GM18507 (cell line): ENCODE measurements around the gene PWWP2A.
"Not testable (repeated sequence)": the region's sequence is repeated elsewhere in the genome, so short reads cannot be mapped to it uniquely, and the experiment has no call there.

ENCODE experiments used
- DNase-seq: peaks from one replicate; pipeline ENCODE4 v3.0.0; 2011; ENCODE audit warnings: low read depth; ENCODE audit not compliant: insufficient read length; ENCODE audit errors: extremely low spot score
- FAIRE-seq: peaks from 2 replicates; lab custom pipeline; 2011; peaks lifted over from hg19 to GRCh38; lab: Jason Lieb, UNC

Gene PWWP2A, protein sequence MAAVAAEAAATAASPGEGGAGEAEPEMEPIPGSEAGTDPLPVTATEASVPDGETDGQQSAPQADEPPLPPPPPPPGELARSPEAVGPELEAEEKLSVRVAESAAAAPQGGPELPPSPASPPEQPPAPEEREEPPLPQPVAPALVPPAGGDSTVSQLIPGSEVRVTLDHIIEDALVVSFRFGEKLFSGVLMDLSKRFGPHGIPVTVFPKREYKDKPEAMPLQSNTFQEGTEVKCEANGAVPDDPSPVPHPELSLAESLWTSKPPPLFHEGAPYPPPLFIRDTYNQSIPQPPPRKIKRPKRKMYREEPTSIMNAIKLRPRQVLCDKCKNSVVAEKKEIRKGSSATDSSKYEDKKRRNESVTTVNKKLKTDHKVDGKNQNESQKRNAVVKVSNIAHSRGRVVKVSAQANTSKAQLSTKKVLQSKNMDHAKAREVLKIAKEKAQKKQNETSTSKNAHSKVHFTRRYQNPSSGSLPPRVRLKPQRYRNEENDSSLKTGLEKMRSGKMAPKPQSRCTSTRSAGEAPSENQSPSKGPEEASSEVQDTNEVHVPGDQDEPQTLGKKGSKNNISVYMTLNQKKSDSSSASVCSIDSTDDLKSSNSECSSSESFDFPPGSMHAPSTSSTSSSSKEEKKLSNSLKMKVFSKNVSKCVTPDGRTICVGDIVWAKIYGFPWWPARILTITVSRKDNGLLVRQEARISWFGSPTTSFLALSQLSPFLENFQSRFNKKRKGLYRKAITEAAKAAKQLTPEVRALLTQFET

GRCh38 chr5:160119142-160119904 lies at the start of gene PWWP2A:
PWWP2A (minus strand) TSS chr5:160119450; CDS start chr5:160119388, 62 bp downstream.
- FAIRE-seq = peak; percentile 100
- DNase-seq = peak; percentile 89

GRCh38 chr5:160167624-160168165 lies 48.4 kb upstream of the PWWP2A start:
- DNase-seq = no peak
- FAIRE-seq = no peak

DNA sequence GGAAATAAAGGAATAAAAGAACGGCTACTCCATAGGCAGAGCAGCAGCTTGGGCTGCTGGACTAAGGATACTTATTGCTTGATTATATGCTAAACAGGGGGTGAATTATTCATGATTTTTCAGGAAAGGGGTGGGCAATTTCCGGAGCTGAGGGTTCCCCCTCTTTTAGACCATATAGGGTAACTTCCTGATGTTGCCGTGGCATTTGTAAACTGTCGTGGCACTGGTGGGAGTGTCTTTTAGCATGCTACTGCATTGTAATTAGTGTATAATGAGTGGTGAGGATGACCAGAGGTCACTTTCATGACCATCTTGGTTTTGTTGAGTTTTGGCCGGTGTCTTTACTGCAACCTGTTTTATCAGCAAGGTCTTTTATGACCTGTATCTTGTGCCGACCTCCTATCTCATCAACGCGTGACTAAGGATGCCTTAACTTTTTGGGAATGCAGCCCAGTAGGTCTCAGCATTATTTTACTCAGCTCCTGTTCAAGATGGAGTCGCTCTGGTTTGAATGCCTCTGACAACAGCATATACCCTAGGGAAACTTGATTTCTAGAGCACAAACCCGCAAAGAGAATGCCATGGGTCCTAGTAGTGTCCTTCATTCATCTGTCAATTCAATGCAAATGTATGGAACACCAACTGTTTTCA lies 47.8 kb upstream of the PWWP2A start:
- DNase-seq (no peak), FAIRE-seq (no peak)

- DNase-seq (no peak), FAIRE-seq (no peak)
These were observed 47.1 kb upstream of the PWWP2A start for GRCh38 chr5:160166069-160166972.

GRCh38 chr5:160165137-160166068 lies 46.2 kb upstream of the PWWP2A start:
- no peak for FAIRE-seq

GRCh38 chr5:160162910-160163309 lies 43.7 kb upstream of the PWWP2A start:
- DNase-seq (no peak), FAIRE-seq (no peak)

More at GRCh38 chr5:160165137-160166068, 46.2 kb upstream of the PWWP2A start:
- no peak for DNase-seq

- no peak for DNase-seq
- FAIRE-seq = no peak
These were observed 42.4 kb upstream of the PWWP2A start for GRCh38 chr5:160161626-160162025.

DNA sequence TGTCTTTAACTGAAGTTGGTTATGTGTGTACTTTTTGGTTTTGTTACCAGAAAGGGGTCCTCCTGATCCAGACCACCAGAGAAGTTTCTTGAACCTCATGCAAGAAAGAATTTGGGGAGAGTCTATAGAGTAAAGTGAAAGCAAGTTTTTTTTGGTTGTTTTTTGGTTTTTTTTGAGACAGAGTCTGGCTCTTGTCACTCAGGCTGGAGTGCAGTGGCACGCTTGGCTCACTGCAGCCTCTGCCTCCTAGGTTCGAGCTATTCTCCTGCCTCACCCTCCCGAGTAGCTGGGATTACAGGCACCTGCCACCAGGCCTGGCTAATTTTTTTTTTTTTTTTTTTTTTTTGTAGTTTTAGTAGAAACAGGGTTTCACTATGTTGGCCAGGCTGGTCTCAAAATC lies 41.6 kb upstream of the PWWP2A start:
- FAIRE-seq, DNase-seq: not testable (repeated sequence)

- FAIRE-seq = peak; percentile 74
These were observed 40.9 kb upstream of the PWWP2A start for GRCh38 chr5:160159991-160160792.

GRCh38 chr5:160158087-160158486 lies 38.8 kb upstream of the PWWP2A start:
- FAIRE-seq (no peak), DNase-seq (no peak)

More at GRCh38 chr5:160159991-160160792, 40.9 kb upstream of the PWWP2A start:
- no peak for DNase-seq

- DNase-seq (no peak), FAIRE-seq (no peak)
These were observed 35.9 kb upstream of the PWWP2A start for GRCh38 chr5:160155017-160155750.

DNA sequence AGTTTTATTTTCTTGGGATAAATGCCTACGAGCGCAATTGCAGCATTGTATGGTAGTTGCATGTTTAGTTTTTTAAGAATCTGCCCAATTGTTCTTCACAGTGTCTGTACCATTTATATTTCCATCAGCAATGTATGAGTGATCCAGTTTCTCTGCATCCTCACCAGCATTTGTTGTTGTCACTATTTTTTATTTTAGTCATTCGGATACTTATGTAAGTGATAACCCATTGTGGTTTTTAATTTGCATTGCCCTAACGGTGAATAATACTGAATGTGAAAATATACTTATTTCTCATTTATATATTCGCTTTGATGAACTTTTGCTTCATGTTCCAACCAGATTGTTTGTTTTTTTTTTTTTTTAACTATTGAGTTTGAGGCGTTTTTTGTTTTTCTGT lies 33.7 kb upstream of the PWWP2A start:
- no peak for DNase-seq

GRCh38 chr5:160152287-160152686 lies 33.0 kb upstream of the PWWP2A start:
- DNase-seq (no peak), FAIRE-seq (no peak)

More for the DNA sequence above, 33.7 kb upstream of the PWWP2A start:
- peak; percentile 21 for FAIRE-seq

DNA sequence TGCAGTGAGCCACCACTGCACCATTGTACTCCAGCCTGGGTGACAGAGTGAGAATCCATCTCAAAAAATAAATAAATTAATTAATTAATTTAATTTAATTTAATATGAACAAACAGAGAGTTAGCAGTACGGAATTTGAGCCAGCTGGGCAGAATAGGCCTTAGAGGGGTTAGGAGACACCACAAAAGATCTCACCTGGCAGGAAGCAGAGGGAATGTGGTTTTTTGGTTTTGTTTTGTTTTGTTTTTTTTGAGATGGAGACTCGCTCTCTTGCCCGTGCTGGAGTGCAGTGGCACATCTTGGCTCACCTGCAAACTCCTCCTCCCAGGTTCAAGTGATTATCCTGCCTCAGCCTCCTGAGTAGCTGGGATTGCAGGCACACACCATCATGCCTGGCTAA lies 31.8 kb upstream of the PWWP2A start:
- DNase-seq = no peak
- no peak for FAIRE-seq

GRCh38 chr5:160150381-160150780 lies 31.1 kb upstream of the PWWP2A start:
- no peak for DNase-seq
- FAIRE-seq = no peak

- not testable (repeated sequence) for FAIRE-seq, DNase-seq
These were observed 25.2 kb upstream of the PWWP2A start for GRCh38 chr5:160144436-160144835.
